OCI-LY7 (cell line): ENCODE data around the gene C3orf80. TPM values are rescaled to one million over a fixed set of nuclear protein-coding genes. Genes with fewer than 3 reads are reported as not detected.

Experiments
- BruUV-seq: library from RNA; stranded (reverse); fragments of 400-500 nt; replicated peaks from 2 replicates; lab custom pipeline; 2021; lab: Mats Ljungman, UMichigan
- CTCF ChIA-PET: fragments of 300-600 bp; sonication (Branson Sonifier 250); formaldehyde crosslinking; loops from one replicate; lab custom pipeline; 2022; ENCODE audit warnings: antibody characterized with exemption; ENCODE audit not compliant: unreplicated experiment; lab: Charles Lee
- POLR2A ChIA-PET: fragments of 300-600 bp; sonication (Branson Sonifier 250); formaldehyde crosslinking; loops from one replicate; lab custom pipeline; 2022; ENCODE audit warnings: antibody characterized with exemption; lab: Charles Lee
- DNase-seq: peaks from one replicate; pipeline ENCODE4 v3.0.0-alpha.2; 2015; ENCODE audit warnings: low spot score
- H2AFZ ChIP-seq: fragments of 200-600 bp; sonication (generic), shearing (Covaris generic); 2 replicates; pipeline ENCODE4 v1.6.1; 2014; ENCODE audit warnings: mild to moderate bottlenecking, antibody characterized with exemption, low read length, moderate library complexity
- H3K27ac ChIP-seq: fragments of 200-600 bp; sonication (generic); 2 replicates; pipeline ENCODE4 v1.5.1; 2014; ENCODE audit warnings: mixed run types, low read depth, mild to moderate bottlenecking, moderate library complexity, low read length, inconsistent platforms; ENCODE audit not compliant: poor library complexity, severe bottlenecking
- H3K36me3 ChIP-seq: fragments of 200-600 bp; sonication (generic); 2 replicates; pipeline ENCODE4 v1.6.1; 2014; ENCODE audit warnings: mild to moderate bottlenecking, antibody characterized with exemption, low read length, moderate library complexity, mixed read lengths; ENCODE audit not compliant: insufficient read depth
- H3K4me1 ChIP-seq: fragments of 200-600 bp; sonication (generic); 2 replicates; pipeline ENCODE4 v1.5.1; 2014; ENCODE audit warnings: mild to moderate bottlenecking, low read length; ENCODE audit not compliant: insufficient read depth, poor library complexity, severe bottlenecking
- H3K4me2 ChIP-seq: fragments of 200-600 bp; sonication (generic); 2 replicates; pipeline ENCODE4 v1.6.1; 2014; ENCODE audit warnings: mild to moderate bottlenecking, low read length
- H3K4me3 ChIP-seq: fragments of 200-600 bp; sonication (generic); 2 replicates; pipeline ENCODE4 v1.5.1; 2014; ENCODE audit warnings: mild to moderate bottlenecking, low read depth, low read length; ENCODE audit not compliant: poor library complexity, severe bottlenecking
- H3K79me2 ChIP-seq: fragments of 200-600 bp; sonication (generic); 2 replicates; pipeline ENCODE4 v1.6.1; 2016; ENCODE audit warnings: low read depth, mild to moderate bottlenecking, low read length, moderate library complexity, mixed read lengths; ENCODE audit not compliant: insufficient read depth
- H3K9me2 ChIP-seq: fragments of 200-600 bp; sonication (generic); 2 replicates; pipeline ENCODE4 v1.6.1; 2016; ENCODE audit warnings: mild to moderate bottlenecking, low read length, mixed read lengths; ENCODE audit not compliant: insufficient read depth
- H3K9me3 ChIP-seq: fragments of 200-600 bp; sonication (generic); 2 replicates; pipeline ENCODE4 v1.6.1; 2014; ENCODE audit warnings: mild to moderate bottlenecking, mixed run types, low read length, mixed read lengths
- H4K20me1 ChIP-seq: fragments of 200-600 bp; sonication (generic); 2 replicates; pipeline ENCODE4 v1.6.1; 2014; ENCODE audit warnings: mild to moderate bottlenecking, antibody characterized with exemption, low read length, moderate library complexity, mixed read lengths; ENCODE audit not compliant: insufficient read depth
- EZH2phosphoT487 ChIP-seq: fragments of 200-600 bp; sonication (generic); IDR thresholded peaks from 2 replicates; pipeline ENCODE4 v1.6.1; 2018; ENCODE audit warnings: low read depth, borderline replicate concordance, mild to moderate bottlenecking, mixed run types, antibody characterized with exemption, low read length, moderate library complexity, mixed read lengths
- intact Hi-C: fragments of 100-400 bp; cut with micrococcal nuclease; formaldehyde crosslinking; loops from one replicate; pipeline ENCODE4 v1.10.0; 2022; ENCODE audit not compliant: unreplicated experiment
- total RNA-seq, 2 experiments: library from RNA; depleted of rRNA in 1 of 2; stranded (reverse); fragments of >200 nt in 1 of 2; shearing (Covaris generic) in 1 of 2; gene quantifications; 2 replicates each; pipeline ENCODE4 v1.2.3, GENCODE V29; 2014 to 2022
- TF ChIP-seq, protein P1 (sequence below): fragments of 200-600 bp; sonication (generic); conservative IDR thresholded peaks from 2 replicates; pipeline ENCODE4 v1.5.1; 2014; ENCODE audit warnings: mild to moderate bottlenecking, antibody characterized with exemption, low read length, moderate library complexity, mixed read lengths

C3orf80 gene
- total RNA-seq, 2 experiments from 2014 or later = not detected

DNA sequence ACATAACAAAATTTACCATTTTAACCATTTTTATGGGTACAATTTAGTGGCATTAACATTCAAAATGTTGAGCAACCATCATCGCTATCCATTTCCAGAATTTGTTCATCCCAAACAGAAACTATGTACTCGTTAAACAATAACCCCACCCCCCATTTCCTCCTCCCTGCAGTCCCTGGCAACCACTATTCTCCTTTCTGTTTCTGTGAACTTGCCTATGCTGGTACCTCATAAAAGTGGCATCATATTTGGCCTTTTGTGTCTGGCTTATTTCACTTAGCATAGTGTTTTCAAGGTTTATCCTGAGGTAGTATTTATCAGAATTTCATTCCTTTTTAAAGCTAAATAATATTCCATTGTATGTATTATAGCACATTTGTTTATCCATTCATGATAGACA, 32.4 kb downstream of the C3orf80 start:
- H3K4me3 ChIP-seq = no peak overlapping the region
- H3K9me2 ChIP-seq = no peaks in the 10 kb centered on the region
- no peaks in the 10 kb centered on the region for H3K9me3 ChIP-seq
- intact Hi-C loops = no loop called here
- ChIA-PET POLR2A (interaction anchor here (0.9 kb wide), 1 partner anchor 9 kb away, joined by 3 read pairs; no protein-coding TSS in a partner anchor), CTCF (no interaction called here)
- H3K4me2 ChIP-seq = no peak overlapping the region
- TF ChIP-seq, protein P1, sequence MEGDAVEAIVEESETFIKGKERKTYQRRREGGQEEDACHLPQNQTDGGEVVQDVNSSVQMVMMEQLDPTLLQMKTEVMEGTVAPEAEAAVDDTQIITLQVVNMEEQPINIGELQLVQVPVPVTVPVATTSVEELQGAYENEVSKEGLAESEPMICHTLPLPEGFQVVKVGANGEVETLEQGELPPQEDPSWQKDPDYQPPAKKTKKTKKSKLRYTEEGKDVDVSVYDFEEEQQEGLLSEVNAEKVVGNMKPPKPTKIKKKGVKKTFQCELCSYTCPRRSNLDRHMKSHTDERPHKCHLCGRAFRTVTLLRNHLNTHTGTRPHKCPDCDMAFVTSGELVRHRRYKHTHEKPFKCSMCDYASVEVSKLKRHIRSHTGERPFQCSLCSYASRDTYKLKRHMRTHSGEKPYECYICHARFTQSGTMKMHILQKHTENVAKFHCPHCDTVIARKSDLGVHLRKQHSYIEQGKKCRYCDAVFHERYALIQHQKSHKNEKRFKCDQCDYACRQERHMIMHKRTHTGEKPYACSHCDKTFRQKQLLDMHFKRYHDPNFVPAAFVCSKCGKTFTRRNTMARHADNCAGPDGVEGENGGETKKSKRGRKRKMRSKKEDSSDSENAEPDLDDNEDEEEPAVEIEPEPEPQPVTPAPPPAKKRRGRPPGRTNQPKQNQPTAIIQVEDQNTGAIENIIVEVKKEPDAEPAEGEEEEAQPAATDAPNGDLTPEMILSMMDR = no peak
- TF ChIP-seq EZH2phosphoT487 = no peak
- BruUV-seq = no TSS peak
- H3K79me2 ChIP-seq = no peaks in the 10 kb centered on the region
- H2AFZ ChIP-seq = no peak overlapping the region
- no peak overlapping the region for H3K27ac ChIP-seq
- no peaks in the 10 kb centered on the region for H4K20me1 ChIP-seq
- DNase-seq = no peak
- H3K4me1 ChIP-seq = no peaks in the 10 kb centered on the region
- H3K36me3 ChIP-seq = no peaks in the 10 kb centered on the region

DNA sequence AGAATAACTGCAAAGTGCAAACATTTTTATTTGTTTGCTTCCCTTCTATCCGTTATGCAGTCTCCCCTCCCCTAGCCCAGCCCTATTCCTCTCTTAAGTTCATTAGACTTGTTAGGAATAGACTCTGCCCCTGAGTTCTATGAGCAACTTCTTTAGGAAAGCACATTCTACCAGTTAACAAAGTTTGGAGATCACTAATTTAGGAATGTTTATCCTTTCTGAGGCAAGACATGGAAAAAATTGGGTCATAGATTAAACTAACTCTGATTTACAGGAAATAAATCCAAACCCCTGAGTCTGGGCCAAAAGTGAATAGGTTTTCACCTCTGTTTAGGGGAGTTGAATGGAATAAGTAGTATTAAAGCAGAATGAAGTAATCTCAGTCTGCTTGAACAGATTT, 34.4 kb downstream of the C3orf80 start:
- Histone ChIP-seq H3K36me3 (no peaks in the 10 kb centered on the region), H3K4me2 (no peak overlapping the region), H3K9me2 (no peaks in the 10 kb centered on the region), H3K79me2 (no peaks in the 10 kb centered on the region), H3K9me3 (no peaks in the 10 kb centered on the region), H2AFZ (no peak overlapping the region), H3K4me1 (no peaks in the 10 kb centered on the region), H3K4me3 (no peak overlapping the region), H4K20me1 (no peaks in the 10 kb centered on the region), H3K27ac (no peak overlapping the region)
- no peak for DNase-seq
- TF ChIP-seq, protein P1 = no peak
- no peak for TF ChIP-seq EZH2phosphoT487
- ChIA-PET CTCF (no interaction called here), POLR2A (interaction anchor here (1.2 kb wide), 1 partner anchor 8 kb away, joined by 4 read pairs; no protein-coding TSS in a partner anchor)
- intact Hi-C loops = no loop called here
- BruUV-seq = no TSS peak

DNA sequence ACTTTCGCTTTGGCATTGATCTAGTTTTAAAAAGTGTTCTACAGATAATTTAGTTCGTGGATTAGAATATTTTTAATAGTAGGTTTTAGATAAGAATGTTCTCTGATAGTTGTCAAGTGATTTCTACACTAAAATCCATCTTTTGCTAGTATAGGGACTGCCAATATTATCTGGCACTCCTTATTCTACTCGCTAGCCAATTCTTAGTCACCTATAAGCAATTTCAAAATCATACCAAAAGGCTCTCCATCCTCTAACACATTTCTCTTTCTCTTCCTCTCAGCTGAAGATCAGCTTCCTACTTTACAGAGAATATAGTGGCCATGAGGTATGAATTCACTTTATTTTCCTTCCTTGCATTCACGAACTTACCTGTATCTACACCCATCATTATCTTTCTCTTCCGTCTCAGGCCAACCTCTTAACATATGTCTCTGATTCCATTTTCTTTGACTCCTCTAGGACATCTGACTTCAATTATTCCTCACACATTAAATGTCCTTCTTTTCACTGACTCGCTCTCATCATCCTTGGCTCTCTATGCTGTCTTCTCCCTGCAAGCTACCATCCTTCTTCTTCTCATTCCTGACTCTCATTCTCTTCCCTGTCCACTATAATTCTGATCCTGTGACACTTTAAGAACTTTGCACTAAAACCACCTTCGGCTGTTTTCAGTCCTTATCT, 35.5 kb downstream of the C3orf80 start:
- no peak overlapping the region for H3K4me3 ChIP-seq
- BruUV-seq = no TSS peak
- DNase-seq = no peak
- no peak overlapping the region for H3K4me2 ChIP-seq
- H3K9me2 ChIP-seq = no peaks in the 10 kb centered on the region
- H2AFZ ChIP-seq = no peak overlapping the region
- no peak overlapping the region for H3K27ac ChIP-seq
- TF ChIP-seq, protein P1 = no peak
- no peak for TF ChIP-seq EZH2phosphoT487
- no peaks in the 10 kb centered on the region for H3K9me3 ChIP-seq
- CTCF ChIA-PET = no interaction called here
- POLR2A ChIA-PET = no interaction called here
- no peaks in the 10 kb centered on the region for H3K36me3 ChIP-seq
- no peaks in the 10 kb centered on the region for H3K4me1 ChIP-seq
- H4K20me1 ChIP-seq = no peaks in the 10 kb centered on the region
- no peaks in the 10 kb centered on the region for H3K79me2 ChIP-seq
- intact Hi-C loops = no loop called here
